Mucosa of rectum (tissue), 2 donors: Measurements from ENCODE around the gene UBTD2.

ENCODE experiments used
- H3K27ac ChIP-seq, 2 donors: one replicate each; pipeline ENCODE4 v1.7.0; 2013; ENCODE audit warnings: inconsistent platforms in 2 of 2, low read depth in 2 of 2, low read length in 2 of 2
- H3K27me3 ChIP-seq, 2 donors: one replicate each; pipeline ENCODE4 v1.7.0; 2013; ENCODE audit warnings: low read length in 2 of 2; ENCODE audit not compliant: control insufficient read depth in 2 of 2, insufficient read depth in 2 of 2
- H3K36me3 ChIP-seq, 2 donors: one replicate each; pipeline ENCODE4 v1.7.0; 2013; ENCODE audit warnings: low read length in 2 of 2; ENCODE audit not compliant: control insufficient read depth in 2 of 2, insufficient read depth in 2 of 2
- H3K4me1 ChIP-seq, 2 donors: one replicate each; pipeline ENCODE4 v1.7.0; 2013; ENCODE audit warnings: low read length in 2 of 2, mild to moderate bottlenecking in 1 of 2; ENCODE audit not compliant: control insufficient read depth in 2 of 2, insufficient read depth in 2 of 2
- H3K4me3 ChIP-seq, 2 donors: one replicate each; pipeline ENCODE4 v1.7.0; 2013; ENCODE audit warnings: low read length in 2 of 2
- H3K9ac ChIP-seq, 2 donors: one replicate each; pipeline ENCODE4 v1.7.0; 2013; ENCODE audit warnings: low read length in 2 of 2, low read depth in 1 of 2, mild to moderate bottlenecking in 1 of 2
- H3K9me3 ChIP-seq, 2 donors: one replicate each; pipeline ENCODE4 v1.7.0; 2013; ENCODE audit warnings: low read length in 2 of 2; ENCODE audit not compliant: control insufficient read depth in 2 of 2
- donor health status: healthy.
- donor health status: Normal muscosa, but diverticular disease.

The UBTD2 gene

GRCh38 chr5:172278356-172278755 lies 5.2 kb downstream of the UBTD2 start:
- Histone ChIP-seq H3K4me3 (no peak overlapping the region), H3K9me3 (no peaks in the 10 kb centered on the region), H3K9ac (no peak overlapping the region), H3K4me1 (peaks cover 9 to 11% of the 10 kb centered on the region in 2 donors), H3K27me3 (no peaks in the 10 kb centered on the region), H3K36me3 (no peaks in the 10 kb centered on the region), H3K27ac (no peak overlapping the region)

- H3K27me3 ChIP-seq, result no peaks in the 10 kb centered on the region
These were observed 7.3 kb downstream of the UBTD2 start for GRCh38 chr5:172276214-172276613.

DNA sequence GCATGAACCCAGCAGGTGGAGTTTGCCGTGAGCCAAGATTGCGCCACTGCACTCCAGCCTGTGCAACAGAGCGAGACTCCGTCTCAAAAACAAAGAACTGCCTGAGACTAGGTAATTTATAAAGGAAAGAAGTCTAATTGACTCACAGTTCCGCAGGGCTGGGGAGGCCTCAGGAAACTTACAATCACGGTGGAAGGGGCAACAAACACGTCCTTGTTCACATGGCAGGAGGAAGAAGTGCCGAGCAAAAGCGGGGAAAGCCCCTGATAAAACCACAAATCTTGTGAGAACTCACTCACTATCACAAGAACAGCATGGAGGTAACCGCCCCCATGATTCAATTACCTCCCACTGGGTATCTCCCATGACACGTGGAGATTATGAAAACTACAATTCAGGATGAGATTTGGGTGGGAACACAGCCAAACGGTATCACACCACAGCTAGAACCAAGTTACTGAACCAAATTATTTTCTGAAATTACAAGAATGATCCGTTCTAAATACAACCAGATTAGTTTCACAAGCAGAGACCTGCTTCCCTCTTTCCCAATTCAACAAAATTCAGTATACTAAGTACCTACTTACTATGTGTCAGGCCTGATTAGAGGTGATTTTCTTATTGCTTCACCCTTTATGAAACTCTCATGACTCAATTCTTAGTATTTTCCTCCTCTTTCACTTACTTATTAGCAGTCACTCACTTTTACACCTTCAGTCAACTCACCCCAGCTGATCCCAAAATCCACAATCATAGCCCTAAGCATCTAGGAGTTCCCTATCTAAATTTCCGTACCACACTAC lies 8.4 kb downstream of the UBTD2 start:
- Histone ChIP-seq H3K9ac (no peak overlapping the region), H3K27me3 (no peaks in the 10 kb centered on the region), H3K27ac (no peak overlapping the region), H3K4me1 (no peaks in the 10 kb centered on the region), H3K4me3 (no peak overlapping the region), H3K9me3 (no peaks in the 10 kb centered on the region), H3K36me3 (no peaks in the 10 kb centered on the region)

More at GRCh38 chr5:172276214-172276613, 7.3 kb downstream of the UBTD2 start:
- no peak overlapping the region for H3K9ac ChIP-seq
- H3K4me3 ChIP-seq, result no peak overlapping the region
- H3K4me1 ChIP-seq, result peaks cover 0 to 3% of the 10 kb centered on the region in 2 donors
- H3K9me3 ChIP-seq, result no peaks in the 10 kb centered on the region
- H3K27ac ChIP-seq, result no peak overlapping the region
- H3K36me3 ChIP-seq, result no peaks in the 10 kb centered on the region

DNA sequence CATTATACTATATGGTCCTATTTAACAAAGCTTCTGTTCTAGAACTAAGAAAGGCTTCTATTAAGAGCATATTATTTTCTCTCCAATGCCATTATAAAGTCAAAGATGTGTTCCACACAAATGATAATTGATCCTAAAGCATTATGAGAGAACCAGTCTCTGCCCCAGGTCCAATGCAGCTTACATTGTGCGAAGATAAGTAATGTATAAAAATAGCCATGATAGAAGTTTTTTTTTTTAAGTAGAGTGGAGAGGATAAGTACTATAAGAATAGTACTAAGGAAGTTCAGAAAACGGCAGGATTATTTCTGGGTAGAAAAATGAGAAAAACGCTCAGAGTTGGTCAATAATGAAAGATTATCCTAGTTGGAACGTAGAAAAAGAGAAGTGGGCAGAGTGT lies 15.6 kb downstream of the UBTD2 start:
- Histone ChIP-seq H3K27me3 (no peaks in the 10 kb centered on the region), H3K9ac (no peak overlapping the region), H3K4me1 (no peaks in the 10 kb centered on the region), H3K27ac (no peak overlapping the region), H3K4me3 (no peak overlapping the region), H3K36me3 (no peaks in the 10 kb centered on the region), H3K9me3 (no peaks in the 10 kb centered on the region)

DNA sequence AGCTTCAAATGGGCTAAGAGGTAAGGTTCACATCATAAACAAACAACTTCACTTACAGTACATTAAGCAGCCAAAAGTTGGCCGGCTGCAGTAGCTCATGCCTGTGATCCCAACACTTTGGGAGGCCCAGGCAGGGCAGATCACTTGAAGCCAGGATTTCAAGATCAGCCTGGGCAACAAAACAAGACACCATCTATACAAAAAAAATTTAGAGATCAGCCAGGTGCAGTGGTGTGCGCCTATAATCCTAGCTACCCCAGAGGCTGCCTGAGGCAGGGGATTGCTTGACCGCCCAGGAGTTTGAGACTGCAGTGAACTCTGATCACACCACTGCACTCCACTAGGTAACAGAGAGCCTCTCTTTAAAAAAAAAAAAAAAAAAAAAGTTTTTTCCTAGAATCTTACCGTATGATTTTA lies 16.9 kb downstream of the UBTD2 start:
- no peaks in the 10 kb centered on the region for H3K4me1 ChIP-seq
- no peak overlapping the region for H3K27ac ChIP-seq
- no peaks in the 10 kb centered on the region for H3K27me3 ChIP-seq

GRCh38 chr5:172266071-172266675 lies 17.4 kb downstream of the UBTD2 start:
- Histone ChIP-seq H3K36me3 (no peaks in the 10 kb centered on the region), H3K27me3 (no peaks in the 10 kb centered on the region), H3K9ac (no peak overlapping the region), H3K27ac (no peak overlapping the region), H3K4me1 (no peaks in the 10 kb centered on the region), H3K4me3 (no peak overlapping the region), H3K9me3 (no peaks in the 10 kb centered on the region)

More for the DNA sequence above, 16.9 kb downstream of the UBTD2 start:
- Histone ChIP-seq H3K9me3 (no peaks in the 10 kb centered on the region), H3K36me3 (no peaks in the 10 kb centered on the region), H3K9ac (no peak overlapping the region), H3K4me3 (no peak overlapping the region)

DNA sequence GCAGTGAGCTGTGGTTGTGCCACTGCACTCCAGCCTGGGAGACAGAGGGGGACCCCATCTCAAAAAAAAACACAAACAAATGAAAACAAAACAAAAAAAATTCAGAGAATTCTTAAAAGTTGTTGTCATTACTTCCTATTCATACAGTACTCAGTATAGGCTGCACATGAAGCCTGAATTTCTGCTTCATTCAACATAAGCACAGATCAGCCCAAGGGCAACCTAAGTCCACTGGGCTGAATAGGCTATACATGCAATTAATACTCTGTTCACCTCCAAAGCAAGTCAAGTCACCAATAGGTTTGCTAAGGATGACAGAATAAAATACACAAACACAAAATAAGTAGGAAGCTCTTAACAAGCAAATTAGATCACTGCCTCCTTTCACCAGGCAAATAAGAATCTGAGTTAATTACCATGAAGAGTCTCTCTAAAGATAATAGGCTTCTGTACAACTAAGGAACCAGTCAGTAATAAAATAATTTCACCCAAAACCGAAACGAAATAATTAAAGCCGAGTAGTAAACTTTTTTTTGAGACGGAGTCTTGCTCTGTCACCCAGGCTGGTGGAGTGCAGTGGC lies 18.7 kb downstream of the UBTD2 start:
- no peak overlapping the region for H3K27ac ChIP-seq
- no peaks in the 10 kb centered on the region for H3K27me3 ChIP-seq

GRCh38 chr5:172255444-172255843 lies 28.1 kb downstream of the UBTD2 start:
- no peaks in the 10 kb centered on the region for H3K4me1 ChIP-seq
- H3K9me3 ChIP-seq, result no peaks in the 10 kb centered on the region
- H3K27ac ChIP-seq, result no peak overlapping the region
- no peak overlapping the region for H3K9ac ChIP-seq
- H3K27me3 ChIP-seq, result no peaks in the 10 kb centered on the region
- peaks cover 0 to 6% of the 10 kb centered on the region in 2 donors for H3K36me3 ChIP-seq
- H3K4me3 ChIP-seq, result no peak overlapping the region

More for the DNA sequence above, 18.7 kb downstream of the UBTD2 start:
- Histone ChIP-seq H3K9ac (no peak overlapping the region), H3K9me3 (no peaks in the 10 kb centered on the region), H3K4me3 (no peak overlapping the region), H3K4me1 (no peaks in the 10 kb centered on the region), H3K36me3 (no peaks in the 10 kb centered on the region)

DNA sequence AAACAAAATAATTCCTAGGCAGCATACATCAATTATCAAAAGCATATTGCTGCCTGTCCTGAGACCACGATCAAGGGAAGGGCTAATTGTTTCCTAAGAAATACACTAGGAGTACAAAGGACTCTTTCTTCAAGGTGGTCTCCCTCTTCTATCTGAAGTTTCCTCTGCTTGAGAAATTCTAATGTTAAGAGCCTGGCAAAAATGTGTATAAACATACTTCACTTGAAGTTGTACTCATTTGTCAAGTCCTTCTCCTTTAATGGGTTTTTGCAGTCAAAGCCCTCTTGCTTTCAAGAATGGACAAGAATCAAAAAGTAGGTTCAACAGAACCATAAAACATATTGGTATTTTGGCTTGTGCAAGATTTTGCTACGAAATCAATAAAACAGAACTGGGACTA lies 31.1 kb downstream of the UBTD2 start:
- H3K9ac ChIP-seq, result no peak overlapping the region
- peaks cover 0 to 6% of the 10 kb centered on the region in 2 donors for H3K36me3 ChIP-seq
- H3K4me3 ChIP-seq, result no peak overlapping the region
- H3K27me3 ChIP-seq, result no peaks in the 10 kb centered on the region
- H3K4me1 ChIP-seq, result no peaks in the 10 kb centered on the region
- no peaks in the 10 kb centered on the region for H3K9me3 ChIP-seq
- no peak overlapping the region for H3K27ac ChIP-seq

DNA sequence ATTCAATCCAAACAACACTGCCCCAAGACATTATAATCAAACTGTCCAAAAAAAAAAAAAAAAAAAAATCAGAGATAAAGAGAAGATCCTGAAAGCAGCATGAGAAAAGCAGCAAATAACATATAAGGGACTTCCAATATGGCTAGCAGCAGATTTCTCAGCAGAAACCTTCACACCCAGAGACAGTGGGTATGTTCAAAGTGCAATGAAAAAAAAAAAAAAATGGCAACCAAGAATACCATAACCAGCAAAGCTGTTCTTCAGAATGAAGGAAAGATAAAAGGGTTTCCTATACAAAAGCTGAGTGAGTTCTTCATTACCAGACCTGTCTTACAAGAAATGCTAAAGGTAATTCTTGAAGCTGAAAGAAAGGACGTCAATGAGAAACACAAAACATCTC lies 32.1 kb downstream of the UBTD2 start:
- Histone ChIP-seq H3K9me3 (no peaks in the 10 kb centered on the region), H3K27me3 (no peaks in the 10 kb centered on the region), H3K27ac (no peak overlapping the region), H3K36me3 (peaks cover 0 to 6% of the 10 kb centered on the region in 2 donors), H3K4me1 (no peaks in the 10 kb centered on the region), H3K9ac (no peak overlapping the region), H3K4me3 (no peak overlapping the region)
